ENCODE measurements around the gene DGKD. TPM values are rescaled to one million over a fixed set of nuclear protein-coding genes. Genes with fewer than 3 reads are reported as not detected.
"Not testable (repeated sequence)": the region's sequence is repeated elsewhere in the genome, so short reads cannot be mapped to it uniquely, and the experiment has no call there.

The DGKD gene, protein sequence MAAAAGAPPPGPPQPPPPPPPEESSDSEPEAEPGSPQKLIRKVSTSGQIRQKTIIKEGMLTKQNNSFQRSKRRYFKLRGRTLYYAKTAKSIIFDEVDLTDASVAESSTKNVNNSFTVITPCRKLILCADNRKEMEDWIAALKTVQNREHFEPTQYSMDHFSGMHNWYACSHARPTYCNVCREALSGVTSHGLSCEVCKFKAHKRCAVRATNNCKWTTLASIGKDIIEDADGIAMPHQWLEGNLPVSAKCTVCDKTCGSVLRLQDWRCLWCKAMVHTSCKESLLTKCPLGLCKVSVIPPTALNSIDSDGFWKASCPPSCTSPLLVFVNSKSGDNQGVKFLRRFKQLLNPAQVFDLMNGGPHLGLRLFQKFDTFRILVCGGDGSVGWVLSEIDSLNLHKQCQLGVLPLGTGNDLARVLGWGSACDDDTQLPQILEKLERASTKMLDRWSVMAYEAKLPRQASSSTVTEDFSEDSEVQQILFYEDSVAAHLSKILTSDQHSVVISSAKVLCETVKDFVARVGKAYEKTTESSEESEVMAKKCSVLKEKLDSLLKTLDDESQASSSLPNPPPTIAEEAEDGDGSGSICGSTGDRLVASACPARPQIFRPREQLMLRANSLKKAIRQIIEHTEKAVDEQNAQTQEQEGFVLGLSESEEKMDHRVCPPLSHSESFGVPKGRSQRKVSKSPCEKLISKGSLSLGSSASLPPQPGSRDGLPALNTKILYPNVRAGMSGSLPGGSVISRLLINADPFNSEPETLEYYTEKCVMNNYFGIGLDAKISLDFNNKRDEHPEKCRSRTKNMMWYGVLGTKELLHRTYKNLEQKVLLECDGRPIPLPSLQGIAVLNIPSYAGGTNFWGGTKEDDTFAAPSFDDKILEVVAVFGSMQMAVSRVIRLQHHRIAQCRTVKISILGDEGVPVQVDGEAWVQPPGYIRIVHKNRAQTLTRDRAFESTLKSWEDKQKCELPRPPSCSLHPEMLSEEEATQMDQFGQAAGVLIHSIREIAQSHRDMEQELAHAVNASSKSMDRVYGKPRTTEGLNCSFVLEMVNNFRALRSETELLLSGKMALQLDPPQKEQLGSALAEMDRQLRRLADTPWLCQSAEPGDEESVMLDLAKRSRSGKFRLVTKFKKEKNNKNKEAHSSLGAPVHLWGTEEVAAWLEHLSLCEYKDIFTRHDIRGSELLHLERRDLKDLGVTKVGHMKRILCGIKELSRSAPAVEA
- 33.1 TPM for total RNA-seq

DNA sequence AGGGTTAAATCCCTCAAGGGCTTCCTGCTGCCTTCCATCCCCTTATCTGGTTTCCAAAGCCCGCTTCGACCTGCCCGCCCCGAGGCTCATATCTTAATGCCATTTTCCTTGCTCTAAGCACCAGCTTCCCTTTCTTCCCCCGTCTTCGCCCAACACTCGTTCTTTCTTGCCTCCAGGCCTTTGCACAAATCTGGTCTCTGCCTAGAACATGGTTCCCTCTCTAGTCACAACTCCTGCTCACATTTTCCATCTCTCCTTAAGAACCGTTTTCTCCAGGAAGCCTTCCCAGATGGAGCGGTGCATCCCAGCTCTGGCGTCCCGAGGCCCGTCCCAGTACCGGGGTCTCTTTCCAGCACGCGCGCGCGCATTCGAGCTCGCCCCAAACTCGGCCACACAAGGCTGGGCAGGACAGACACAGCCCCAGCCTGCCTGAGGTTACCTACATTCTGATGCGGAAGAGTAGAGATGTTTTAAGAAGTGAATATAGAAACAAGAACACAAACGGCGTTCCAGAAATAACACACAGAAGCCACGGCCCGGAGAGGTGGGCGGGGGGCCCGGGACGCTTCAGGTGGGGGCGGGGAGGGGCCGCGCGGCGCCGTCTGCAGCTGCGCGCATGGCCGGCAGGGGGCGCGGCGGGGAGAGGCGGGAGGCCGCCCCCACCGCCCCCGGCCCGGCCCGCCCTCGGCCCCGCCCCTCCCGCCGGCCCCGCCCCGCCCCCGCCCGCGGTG is at the start of gene DGKD:
DGKD (plus strand) TSS at position 726 of the 731 bp plus-strand sequence. CDS start 25 bp downstream, outside the sequence.
- no peak for DNase-seq

DNA sequence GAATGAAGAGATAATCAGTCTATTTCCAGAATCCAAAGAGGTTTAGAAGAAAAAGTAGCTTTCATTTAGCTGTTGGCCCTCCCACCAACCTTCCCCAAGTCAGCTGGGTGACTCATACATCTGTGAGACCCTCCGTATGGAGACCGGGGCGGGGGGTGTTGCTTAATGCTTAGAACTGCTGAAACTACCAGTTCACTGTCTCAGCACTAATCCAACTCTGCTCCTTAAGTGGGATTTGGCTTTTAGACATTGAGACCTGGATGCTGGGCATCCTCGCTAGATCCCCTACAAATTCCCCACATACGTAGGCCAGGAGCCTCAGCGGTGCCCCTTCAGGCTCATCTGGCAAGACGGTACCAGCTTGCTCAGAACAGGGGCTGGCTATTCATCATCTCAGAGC is 46.7 kb upstream of the DGKD start, which contains the start of gene SAG:
SAG (plus strand) TSS at position 252 of the 400 bp plus-strand sequence. CDS start 1,374 bp downstream, outside the sequence.
- no peak for DNase-seq

DNA sequence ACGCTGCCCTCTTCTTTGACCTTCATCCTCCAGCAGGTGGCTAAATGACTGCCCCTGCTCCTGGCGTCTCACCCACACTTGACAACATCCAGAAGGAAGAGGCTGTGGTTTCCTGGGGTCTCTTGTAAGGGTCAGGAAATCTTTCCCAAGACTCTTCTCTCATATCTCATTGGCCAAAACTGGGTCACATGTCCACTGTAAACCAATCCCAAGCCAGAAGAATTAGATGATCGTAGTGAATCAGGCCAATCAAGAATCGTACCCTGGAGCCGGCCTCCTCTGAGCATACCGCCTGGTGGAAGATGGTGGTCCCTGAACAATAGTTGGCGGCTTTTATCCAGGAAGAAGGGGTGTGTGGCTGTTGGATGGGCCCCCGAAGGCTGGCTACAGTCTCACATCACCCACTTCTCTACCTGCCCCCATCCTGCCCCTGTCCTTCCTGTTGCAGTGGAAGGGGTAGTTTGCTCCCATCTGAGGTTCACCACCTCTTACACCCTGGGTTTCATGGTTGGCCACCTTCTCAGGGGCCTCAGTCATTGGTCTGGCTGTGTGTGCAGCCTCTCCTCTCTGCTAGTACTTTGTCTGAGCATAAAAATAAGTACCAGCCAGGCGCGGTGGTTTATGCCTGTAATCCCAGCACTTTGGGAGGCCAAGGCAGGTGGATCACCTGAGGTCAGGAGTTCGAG is 42.9 kb upstream of the DGKD start:
- DNase-seq: no peak

DNA sequence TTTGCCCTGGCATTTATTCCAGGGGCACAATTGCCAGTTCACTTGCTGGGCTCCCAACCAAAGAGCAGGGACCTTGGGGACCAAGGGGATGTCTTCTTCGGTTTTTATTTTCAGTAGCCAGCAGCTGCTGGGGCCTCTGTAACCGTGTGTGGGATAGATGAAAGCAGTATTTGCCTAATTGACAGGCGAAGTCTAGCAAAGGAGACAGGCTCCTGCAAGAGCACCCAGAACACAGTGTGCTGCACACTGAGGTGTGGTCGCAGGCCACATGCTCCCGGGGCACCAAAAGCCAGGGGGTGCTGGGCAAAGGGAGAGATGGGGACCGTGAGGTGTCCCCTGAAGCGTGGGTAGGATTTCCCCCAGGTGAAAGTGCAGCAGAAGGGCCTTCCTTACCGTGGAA is 41.4 kb upstream of the DGKD start:
- DNase-seq: no peak

- DNase-seq: no peak
These were observed 39.9 kb upstream of the DGKD start for GRCh38 chr2:233314180-233314925.

DNA sequence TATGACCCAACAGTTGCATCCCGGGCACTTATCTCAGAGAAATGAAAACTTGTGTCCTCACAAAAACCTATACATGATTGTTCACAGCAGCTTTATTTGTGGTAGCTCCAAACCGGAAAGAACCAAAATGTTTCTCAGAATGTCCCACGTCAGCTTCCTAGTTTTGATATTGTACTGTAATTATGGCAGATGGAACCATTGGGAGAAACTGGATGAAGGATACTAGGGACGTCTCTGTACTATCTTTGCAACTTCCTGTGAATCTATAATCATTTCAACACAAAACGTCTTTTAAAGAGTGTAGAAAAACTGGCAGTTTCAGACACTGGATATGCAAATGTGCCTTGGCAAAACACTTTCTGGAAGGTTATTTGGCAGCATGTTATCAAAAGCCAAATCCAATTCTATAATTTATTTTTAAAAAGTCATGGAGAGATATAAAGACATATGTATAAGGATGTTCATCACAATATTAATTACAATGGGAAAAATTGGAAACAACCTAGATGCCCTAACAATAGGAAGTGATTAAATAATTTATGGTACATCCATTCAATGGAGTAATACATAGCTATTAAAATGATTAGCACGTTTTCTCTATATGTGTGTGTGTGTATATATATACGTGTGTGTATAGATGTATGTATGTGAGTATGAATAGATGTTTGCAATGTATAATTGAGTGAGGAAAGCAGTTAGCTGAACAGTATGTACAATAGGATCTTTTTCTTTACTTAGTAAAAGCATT is 36.9 kb upstream of the DGKD start:
- DNase-seq: no peak

DNA sequence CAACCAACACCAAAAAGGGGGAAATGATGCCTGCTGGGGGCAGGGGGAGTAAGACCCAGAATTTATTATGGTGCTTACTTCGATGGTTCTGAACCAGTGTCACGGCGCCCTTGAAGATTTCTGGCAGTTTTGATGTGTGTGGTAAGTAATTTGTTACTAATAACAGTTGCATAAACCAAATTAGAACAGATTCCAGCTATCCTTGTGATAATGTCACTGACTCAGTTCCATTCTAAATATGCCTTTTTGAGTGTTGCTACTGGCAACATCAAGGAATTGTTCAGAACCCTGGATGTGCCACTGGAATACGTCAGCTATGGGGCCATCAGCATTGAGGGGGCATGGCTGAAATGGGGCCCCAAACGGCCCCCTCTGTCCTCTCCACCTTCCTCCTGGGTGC is 35.0 kb upstream of the DGKD start:
- DNase-seq: no peak

GRCh38 chr2:233320470-233320869 is 33.8 kb upstream of the DGKD start:
- DNase-seq: no peak

GRCh38 chr2:233321166-233321565 is 33.1 kb upstream of the DGKD start:
- no peak for DNase-seq

GRCh38 chr2:233323851-233324250 is 30.4 kb upstream of the DGKD start:
- no peak for DNase-seq

DNA sequence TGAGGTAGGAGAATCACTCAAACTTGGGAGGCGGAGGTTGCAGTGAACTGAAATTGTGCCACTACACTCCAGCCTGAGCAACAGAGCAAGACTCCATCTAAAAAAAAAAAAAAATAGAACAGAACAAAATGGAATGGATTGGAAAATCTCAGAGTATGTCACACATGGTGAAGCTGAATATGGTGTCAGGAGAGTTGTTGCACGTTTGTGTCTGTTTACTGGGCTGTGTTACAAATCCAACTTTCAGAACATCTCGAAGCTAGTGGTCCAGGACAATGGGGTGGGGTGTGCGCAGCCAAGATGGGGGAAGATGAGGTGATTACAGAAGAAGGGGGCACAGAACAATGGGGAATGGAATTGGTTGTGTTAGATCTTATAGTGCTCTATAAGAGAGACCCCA is 29.0 kb upstream of the DGKD start:
- DNase-seq: no peak

- no peak for DNase-seq
These were observed 28.5 kb upstream of the DGKD start for GRCh38 chr2:233325814-233326213.

DNA sequence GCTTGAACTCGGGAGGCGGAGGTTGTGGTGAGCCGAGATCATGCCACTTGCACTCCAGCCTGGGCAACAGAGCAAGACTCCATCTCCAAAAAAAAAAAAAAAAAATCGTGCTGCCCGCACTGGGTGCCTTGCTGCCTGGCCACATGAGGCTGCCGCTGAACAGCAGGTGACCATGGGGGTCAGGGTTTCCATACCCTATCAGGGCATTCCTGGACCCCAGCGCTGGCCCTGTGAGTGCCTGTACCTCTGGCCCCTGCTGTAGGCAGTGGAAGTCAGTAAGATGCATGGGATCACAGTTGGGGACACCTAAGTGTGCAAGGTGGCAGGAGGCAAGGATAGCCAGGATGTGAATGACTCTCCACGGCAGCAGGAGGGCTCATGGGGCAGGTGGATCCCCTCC is 27.8 kb upstream of the DGKD start:
- no peak for DNase-seq

DNA sequence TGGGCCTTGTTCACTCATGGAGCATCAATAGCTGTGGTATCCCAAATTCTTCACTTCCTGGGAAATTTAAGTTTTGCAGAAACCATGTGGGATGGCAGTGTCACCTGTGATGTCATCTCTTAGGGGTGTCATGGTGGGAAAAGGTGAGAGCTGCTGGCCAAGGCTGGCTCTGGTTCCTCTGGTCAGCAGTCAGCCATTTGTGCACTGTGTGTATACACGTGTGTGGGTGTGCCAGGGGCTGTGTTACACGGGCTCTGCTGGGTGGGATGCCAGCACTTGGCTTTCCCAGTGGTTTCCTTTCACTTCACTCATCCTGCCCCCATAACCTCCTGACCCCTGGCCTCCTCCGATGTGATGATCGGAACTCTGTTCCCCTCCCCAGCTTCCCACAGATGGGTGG is 25.4 kb upstream of the DGKD start:
- DNase-seq: no peak

DNA sequence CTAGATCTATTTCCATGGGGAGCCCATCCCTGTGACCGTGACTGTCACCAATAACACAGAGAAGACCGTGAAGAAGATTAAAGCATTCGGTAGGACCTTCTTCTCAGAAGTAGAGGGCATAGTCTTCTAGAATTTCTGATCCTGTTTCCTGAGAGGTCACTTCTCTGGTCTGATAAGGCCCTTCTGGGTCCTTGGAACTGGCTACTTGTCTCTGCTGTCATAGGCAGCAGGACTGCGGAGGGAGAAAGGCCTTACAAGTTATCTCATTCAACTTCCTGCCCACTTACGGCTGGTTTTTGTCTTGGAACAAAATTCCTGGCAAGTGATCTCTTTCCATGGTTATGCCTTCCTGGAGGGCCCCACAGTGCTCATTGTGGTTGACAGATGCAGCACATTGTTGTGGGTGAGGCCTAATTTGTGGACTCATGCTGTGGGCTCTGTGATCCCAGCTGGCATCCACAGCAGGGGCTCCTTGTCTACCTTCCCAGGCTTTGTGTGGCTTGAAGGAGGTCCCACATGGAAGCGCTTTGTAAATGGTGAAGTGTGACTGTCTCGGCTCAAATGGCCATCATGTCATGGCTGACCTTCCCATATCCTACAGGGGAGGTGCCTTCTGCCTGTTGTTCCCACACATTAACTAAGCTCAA is 24.7 kb upstream of the DGKD start:
- no peak for DNase-seq

DNA sequence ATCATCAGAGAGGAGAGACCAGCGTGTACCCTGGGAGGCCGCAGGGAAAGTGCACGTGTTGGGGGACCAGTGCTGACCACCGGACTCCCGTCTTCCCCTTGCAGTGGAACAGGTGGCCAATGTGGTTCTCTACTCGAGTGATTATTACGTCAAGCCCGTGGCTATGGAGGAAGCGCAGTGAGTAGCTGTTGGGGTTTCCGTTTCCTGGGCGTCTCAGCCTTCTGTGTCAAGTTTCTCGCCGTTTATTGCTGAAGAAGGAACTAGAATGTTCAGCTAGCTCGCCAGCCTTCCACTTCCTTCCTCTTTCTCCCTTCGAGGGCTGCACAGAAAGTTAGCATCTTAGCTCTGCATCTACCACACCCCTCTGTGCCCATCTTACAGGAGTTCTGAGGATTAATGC is 22.8 kb upstream of the DGKD start:
- no peak for DNase-seq

- no peak for DNase-seq
These were observed 22.2 kb upstream of the DGKD start for GRCh38 chr2:233332125-233332524.

DNA sequence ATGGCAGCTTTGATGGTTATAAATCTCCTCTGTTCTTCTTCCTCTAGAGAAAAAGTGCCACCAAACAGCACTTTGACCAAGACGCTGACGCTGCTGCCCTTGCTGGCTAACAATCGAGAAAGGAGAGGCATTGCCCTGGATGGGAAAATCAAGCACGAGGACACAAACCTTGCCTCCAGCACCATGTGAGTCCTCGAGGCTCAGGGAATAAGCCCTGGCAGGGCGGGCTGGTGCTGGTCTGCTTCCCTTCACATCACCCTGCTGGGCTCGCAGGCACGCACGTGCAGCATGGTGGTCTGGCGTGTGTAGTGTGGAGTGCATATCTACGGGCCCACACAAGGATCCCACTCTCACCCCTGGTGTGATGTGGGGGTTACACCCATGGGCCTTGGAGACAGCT is 19.4 kb upstream of the DGKD start:
- DNase-seq: no peak

DNA sequence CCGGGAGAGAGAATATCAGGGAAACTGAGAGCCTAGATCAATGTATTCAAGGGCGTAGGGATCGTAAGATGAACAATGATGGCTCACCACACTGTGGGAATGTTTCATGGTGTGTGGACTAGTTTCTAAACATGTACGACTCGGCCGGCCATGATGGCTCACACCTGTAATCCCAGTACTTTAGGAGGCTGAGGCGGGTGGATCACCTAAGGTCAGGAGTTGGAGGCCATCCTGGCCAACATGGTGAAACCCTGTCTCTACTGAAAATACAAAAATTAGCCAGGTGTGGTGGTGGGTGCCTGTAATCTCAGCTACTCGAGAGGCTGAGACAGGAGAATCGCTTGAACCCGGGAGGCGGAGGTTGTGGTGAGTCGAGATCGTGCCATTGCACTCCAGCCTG is 18.2 kb upstream of the DGKD start:
- not testable (repeated sequence) for DNase-seq
